IPS-15b (cell line): ENCODE measurements around the gene PPP1R15B.

Experiments
- H3K27me3 ChIP-seq: one replicate; pipeline ENCODE4 v1.6.1; 2013; ENCODE audit warnings: low read length; ENCODE audit not compliant: control insufficient read depth, insufficient read depth
- H3K36me3 ChIP-seq: one replicate; pipeline ENCODE4 v1.6.1; 2013; ENCODE audit warnings: low read length; ENCODE audit not compliant: control insufficient read depth, insufficient read depth
- H3K4me1 ChIP-seq: one replicate; pipeline ENCODE4 v1.6.1; 2013; ENCODE audit warnings: mild to moderate bottlenecking, low read length; ENCODE audit not compliant: control insufficient read depth, insufficient read depth
- H3K4me3 ChIP-seq: one replicate; pipeline ENCODE4 v1.5.1; 2013; ENCODE audit warnings: low read depth, low read length
- H3K9ac ChIP-seq: one replicate; pipeline ENCODE4 v1.6.1; 2013; ENCODE audit warnings: low read depth, mild to moderate bottlenecking, low read length
- H3K9me3 ChIP-seq: one replicate; pipeline ENCODE4 v1.6.1; 2013; ENCODE audit warnings: mild to moderate bottlenecking, low read length; ENCODE audit not compliant: control insufficient read depth, insufficient read depth

The PPP1R15B gene

DNA sequence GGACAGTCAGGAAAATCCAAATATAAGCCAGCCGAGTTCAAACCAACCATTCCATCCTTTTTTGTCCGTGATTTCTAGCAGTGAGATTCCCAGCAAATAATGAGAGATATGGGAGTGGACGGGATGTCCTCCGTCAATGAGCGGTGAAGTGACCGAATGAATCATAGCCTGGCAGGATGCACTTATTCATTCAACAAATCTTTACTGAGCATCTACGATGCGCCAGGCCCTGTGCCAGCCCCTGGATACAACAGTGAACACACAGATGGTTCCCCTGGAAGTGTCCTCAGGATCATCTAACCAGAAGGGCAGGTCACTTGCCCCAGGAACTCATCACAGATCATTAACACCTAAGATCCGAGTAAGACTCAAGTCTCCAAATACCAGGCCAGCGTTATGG lies 43.7 kb downstream of the PPP1R15B start:
- Histone ChIP-seq H3K4me3 (no peak overlapping the region), H3K9ac (no peak overlapping the region), H3K36me3 (no peaks in the 10 kb centered on the region), H3K27me3 (peaks cover 27% of the 10 kb centered on the region), H3K4me1 (no peaks in the 10 kb centered on the region), H3K9me3 (no peaks in the 10 kb centered on the region)

DNA sequence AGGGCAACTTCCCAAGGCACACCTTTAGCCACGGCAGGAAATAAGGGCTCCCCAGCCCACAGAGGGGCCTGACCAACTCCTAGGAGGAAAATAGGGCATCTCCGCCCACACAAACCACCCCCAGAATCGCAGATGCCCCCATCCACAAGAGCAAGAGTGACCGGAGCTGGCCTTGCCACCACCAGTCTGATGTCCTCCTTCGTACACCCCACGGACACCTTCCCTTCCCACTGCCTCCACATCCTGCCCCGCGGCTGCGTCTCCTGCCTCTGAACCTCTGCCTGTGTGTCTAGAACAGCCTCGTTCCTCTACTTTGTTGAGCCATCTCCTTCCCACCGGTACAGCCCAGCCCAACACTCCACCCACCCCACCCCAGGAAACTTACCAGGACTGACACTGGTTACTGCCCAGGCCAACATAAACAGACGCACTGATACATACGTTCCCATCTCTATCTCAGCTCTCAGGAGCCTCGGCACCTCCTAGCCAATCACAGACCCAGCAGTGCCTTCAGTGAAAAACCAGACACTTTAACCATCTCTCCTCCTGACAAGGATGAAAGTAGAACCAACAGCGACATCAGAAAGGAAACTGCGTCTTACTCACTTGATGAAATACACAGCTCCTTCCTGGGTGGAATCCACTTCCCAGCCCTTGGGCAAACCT lies 44.3 kb downstream of the PPP1R15B start:
- Histone ChIP-seq H3K9me3 (no peaks in the 10 kb centered on the region), H3K9ac (no peak overlapping the region), H3K4me3 (no peak overlapping the region), H3K27me3 (peaks cover 34% of the 10 kb centered on the region), H3K36me3 (no peaks in the 10 kb centered on the region), H3K4me1 (no peaks in the 10 kb centered on the region)

DNA sequence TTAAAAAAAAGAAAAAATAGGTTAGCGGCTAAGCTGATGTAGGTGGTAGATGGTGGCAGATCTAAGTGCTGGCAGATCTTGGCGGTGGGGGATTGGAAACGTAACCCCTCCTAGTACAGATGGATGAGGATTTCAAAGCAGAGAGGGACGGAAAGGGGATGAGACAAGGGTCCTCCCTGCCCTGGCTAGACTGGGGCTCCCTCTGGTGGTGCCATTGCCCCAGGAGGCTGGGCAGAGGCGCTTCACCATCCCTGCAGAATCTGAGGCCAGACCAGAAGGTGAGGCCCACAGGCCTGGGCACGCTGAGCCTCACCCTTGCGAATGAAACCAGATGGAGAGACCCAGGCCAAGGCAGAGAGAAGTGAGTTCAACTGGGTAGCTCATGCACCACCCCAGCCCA lies 44.9 kb downstream of the PPP1R15B start:
- Histone ChIP-seq H3K4me1 (no peaks in the 10 kb centered on the region), H3K4me3 (no peak overlapping the region), H3K9me3 (no peaks in the 10 kb centered on the region), H3K36me3 (no peaks in the 10 kb centered on the region), H3K9ac (no peak overlapping the region), H3K27me3 (peaks cover 34% of the 10 kb centered on the region)

DNA sequence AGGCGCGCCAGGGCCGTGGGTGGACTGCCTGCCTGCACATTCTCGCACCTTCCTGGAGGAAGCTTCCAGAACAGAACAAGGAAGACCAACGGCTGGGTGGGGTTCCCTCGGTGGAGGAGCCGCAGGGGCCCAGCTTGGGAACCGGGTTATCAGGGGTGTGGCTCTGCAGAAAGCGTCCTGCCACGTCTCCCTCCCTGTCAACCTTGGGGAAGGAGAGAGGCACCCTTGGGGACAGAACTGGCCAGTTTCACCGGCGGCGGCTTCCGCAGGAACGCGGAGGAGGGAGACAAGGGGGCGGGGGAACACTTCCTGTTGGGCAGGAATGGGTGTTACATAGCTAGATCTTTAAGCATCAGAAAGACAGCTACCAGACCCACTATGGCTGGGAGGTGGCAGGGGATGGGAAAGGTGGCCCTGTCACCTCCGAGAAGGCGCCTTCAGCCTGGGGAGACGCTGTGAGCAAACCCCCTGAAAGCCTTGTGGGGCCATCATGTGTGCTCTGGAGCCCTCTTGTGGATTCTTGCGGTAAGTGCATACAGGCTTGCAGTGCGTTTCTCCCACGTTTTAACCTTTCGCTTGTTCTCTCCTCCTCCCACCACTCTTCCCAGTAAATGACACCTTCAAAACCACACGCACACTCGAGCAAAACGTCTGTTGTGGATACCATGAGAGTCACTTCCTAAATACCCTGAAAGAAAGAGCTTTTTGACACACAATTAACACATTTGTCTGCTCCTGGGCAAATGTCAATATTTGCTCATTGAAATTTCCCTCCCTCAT lies 48.1 kb downstream of the PPP1R15B start:
- Histone ChIP-seq H3K36me3 (no peaks in the 10 kb centered on the region), H3K4me1 (peaks cover 3% of the 10 kb centered on the region), H3K9me3 (no peaks in the 10 kb centered on the region), H3K9ac (peak overlapping the region; percentile 13), H3K4me3 (peak overlapping the region; percentile 49), H3K27me3 (peaks cover 29% of the 10 kb centered on the region)

DNA sequence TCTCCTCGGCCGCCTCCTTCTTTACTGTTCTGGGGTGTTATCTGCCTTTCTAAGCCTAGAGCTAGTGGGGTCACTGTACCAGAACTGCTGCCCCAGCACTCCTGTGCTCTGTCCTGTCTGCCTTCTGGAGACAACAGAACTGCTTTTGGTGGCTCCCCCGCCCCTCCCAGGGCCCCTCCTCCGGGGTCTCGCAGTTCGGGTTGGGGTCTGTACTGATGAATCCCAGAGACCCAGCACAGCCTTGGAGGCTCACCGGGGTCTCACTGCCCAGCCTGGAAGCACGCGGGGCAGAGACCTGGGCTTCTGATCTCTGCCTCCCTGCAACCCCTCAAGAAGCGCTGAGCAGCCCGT lies 48.7 kb downstream of the PPP1R15B start:
- Histone ChIP-seq H3K9me3 (no peaks in the 10 kb centered on the region), H3K9ac (no peak overlapping the region), H3K27me3 (peaks cover 29% of the 10 kb centered on the region), H3K4me3 (peak overlapping the region; percentile 49), H3K4me1 (peaks cover 3% of the 10 kb centered on the region), H3K36me3 (no peaks in the 10 kb centered on the region)

DNA sequence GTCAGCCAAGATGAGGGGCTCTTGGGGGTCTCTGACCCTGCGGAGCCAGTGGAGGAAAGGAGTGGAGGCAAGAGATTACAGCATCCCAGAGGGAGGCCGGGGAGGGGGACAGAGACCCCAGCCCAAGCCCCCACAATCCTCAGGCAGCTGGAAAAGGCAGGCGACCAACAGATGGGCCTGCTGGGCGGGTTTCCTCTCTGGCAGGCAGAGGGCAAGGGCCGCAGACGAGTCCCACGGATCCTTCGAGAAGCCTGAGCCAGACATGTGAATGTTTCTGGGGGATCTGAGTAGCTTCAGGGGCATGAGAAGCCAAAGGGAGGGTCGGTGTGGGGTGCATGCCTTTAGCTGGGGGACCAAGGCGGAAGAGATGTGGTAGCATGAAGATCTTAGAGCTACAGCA lies 49.8 kb downstream of the PPP1R15B start:
- no peak overlapping the region for H3K9ac ChIP-seq
- no peaks in the 10 kb centered on the region for H3K9me3 ChIP-seq
- peaks cover 9% of the 10 kb centered on the region for H3K4me1 ChIP-seq
- H3K36me3 ChIP-seq = no peaks in the 10 kb centered on the region
- H3K4me3 ChIP-seq = no peak overlapping the region
- peaks cover 29% of the 10 kb centered on the region for H3K27me3 ChIP-seq

DNA sequence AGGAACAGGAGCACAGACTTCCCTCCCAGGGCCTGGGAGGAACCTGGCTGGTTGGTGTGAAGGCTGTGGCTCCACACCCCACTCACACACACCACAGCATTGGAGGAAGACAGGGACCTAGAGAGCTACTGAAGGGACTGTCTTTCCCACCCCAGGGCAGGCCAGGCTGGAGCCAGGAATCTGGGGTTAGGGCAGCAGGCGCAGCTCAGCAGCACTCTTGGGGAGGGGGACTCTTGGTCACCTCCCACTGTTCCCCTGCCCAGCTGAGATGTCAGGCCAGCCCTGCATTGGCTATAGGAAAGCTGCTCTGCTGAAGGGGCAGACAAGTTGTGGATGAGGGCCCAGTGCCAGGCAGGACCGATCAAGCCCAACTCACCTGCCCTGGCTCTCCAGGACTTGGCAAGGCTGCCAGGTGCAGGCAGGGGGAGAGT lies 50.3 kb downstream of the PPP1R15B start:
- Histone ChIP-seq H3K9ac (no peak overlapping the region), H3K9me3 (no peaks in the 10 kb centered on the region), H3K36me3 (no peaks in the 10 kb centered on the region), H3K4me1 (peaks cover 9% of the 10 kb centered on the region), H3K27me3 (peaks cover 29% of the 10 kb centered on the region), H3K4me3 (no peak overlapping the region)

DNA sequence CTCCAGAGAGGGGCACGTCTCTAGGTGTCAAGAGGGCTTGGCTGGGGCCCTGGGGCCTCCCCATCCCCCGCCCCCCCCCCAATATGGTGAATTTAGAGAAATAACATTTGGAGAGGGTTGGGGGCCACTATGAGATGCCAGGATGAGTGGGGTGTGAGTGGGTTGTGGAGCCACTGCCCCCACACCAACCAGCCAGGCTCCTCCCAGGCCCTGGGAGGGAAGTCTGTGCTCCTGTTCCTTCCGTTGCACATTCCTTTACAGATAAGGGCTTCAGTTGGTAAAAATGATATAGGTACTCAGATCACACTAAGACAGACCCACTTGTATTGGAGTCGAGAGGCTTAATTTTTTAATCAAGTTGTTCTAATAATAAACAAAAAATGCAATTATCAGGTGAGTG lies 51.3 kb downstream of the PPP1R15B start:
- Histone ChIP-seq H3K9ac (no peak overlapping the region), H3K36me3 (no peaks in the 10 kb centered on the region), H3K4me3 (no peak overlapping the region), H3K4me1 (peaks cover 9% of the 10 kb centered on the region), H3K9me3 (no peaks in the 10 kb centered on the region), H3K27me3 (peaks cover 29% of the 10 kb centered on the region)

DNA sequence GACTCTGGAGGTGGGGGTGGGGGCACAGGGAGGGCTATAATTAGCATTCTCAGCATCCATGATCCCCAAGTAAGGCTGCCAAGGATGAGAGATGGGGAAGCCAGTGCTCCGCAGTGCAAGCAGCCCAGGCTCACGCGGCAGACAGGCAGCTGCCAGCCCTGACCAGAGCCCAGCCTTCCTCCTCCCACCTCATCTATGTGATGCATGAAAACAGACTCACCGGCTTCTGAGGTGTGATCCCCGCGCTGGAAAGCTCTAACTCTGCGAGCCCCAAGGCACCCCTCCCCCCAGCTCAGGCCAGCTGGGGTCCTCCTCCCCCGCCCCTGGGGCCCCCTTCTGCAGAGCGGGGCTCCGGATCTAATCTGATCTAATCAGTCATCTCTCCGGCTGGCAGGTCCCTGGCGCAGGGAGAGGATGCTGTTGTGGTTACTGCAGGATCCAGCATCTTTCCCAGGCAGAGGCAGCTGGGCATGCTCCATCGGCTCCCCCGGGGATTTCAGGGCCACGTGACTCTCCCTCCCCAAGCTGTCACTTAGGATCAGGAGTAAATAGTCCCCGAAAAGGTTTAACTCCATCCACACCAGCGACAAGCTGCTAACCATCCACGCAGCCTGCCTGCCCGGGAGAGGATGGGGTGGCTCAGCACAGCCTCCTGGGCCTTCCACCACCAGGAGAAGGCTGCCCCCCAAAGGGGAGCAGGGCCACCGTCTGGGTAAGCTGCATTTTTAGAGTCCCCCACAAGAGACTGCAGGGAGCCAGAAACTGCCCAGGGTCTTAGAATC lies 52.0 kb downstream of the PPP1R15B start, which contains the start of gene PLEKHA6:
Gene PLEKHA6, minus strand, starts transcription at position 456 of the 782 bp plus-strand sequence. CDS start 86,202 bp downstream, outside the sequence.
- no peak within 1 kb of the TSS for H3K9ac ChIP-seq
- H3K4me3 ChIP-seq = peak within 1 kb of the TSS; percentile 41
- no peaks in the 10 kb centered on the region for H3K9me3 ChIP-seq
- H3K4me1 ChIP-seq = peaks cover 9% of the 10 kb centered on the region
- H3K36me3 ChIP-seq = no peaks in the 10 kb centered on the region
- peaks cover 27% of the 10 kb centered on the region for H3K27me3 ChIP-seq

DNA sequence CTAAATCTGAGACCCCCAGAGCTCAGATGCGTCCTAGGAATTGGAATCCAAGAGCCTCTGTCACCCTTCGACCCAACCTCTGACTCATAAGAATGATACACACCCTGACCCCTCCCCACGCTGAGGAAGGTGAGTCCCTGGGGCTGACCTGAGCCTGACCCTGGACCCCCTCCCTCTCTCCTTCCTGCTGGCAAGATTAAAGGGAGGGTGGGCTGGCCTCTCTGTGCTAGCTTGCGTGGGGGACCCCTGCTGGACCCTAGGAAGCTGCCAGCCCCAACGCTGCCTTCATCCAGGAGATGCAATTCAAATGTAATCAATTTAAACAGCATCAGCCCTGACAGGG lies 52.5 kb downstream of the PPP1R15B start:
- Histone ChIP-seq H3K9ac (no peak overlapping the region), H3K4me3 (peak overlapping the region; percentile 41)

DNA sequence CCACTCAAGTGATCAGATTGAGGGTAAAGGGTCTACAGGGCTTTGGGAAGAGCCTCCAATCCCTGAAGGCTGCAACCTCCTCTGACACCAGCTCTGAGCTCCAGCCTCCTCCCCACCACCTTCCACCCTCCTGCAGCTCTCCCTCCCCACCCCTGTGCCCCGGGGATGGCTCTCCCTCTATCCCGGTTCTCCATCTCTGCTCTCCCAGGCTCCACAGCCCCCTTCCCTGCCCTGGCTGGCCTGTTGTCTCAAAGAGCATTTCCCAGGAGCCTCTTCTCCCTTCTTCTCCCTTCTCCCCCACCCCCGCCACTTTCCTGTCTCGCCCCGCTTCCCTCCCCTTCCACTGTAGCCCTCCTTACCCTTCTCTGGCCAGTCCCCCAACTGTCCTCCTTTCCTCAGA lies 53.0 kb downstream of the PPP1R15B start:
- Histone ChIP-seq H3K4me3 (peak overlapping the region; percentile 41), H3K9me3 (no peaks in the 10 kb centered on the region), H3K27me3 (peaks cover 18% of the 10 kb centered on the region), H3K9ac (no peak overlapping the region), H3K36me3 (no peaks in the 10 kb centered on the region), H3K4me1 (peaks cover 9% of the 10 kb centered on the region)

More for the DNA sequence above, 52.5 kb downstream of the PPP1R15B start:
- Histone ChIP-seq H3K27me3 (peaks cover 21% of the 10 kb centered on the region), H3K4me1 (peaks cover 9% of the 10 kb centered on the region), H3K36me3 (no peaks in the 10 kb centered on the region), H3K9me3 (no peaks in the 10 kb centered on the region)
